Keratinocyte (primary cell): ENCODE results near the gene ANKS1B. TPM values are rescaled to one million over a fixed set of nuclear protein-coding genes. Genes with fewer than 3 reads are reported as not detected.

Experiments used
- DNase-seq: peaks from one replicate; pipeline ENCODE4 v3.0.0-alpha.2; 2011; ENCODE audit warnings: low read depth, missing footprints, low spot score
- FAIRE-seq: peaks from 2 replicates; lab custom pipeline; 2011; peaks lifted over from hg19 to GRCh38; lab: Jason Lieb, UNC
- H2AFZ ChIP-seq: 2 replicates; pipeline ENCODE4 v1.6.0; 2012; ENCODE audit warnings: low read length, control low read depth, inconsistent platforms; ENCODE audit not compliant: control insufficient read depth
- H3K27ac ChIP-seq: 2 replicates; pipeline ENCODE4 v1.5.1; 2011; ENCODE audit warnings: low read length; ENCODE audit not compliant: control insufficient read depth, insufficient read depth
- H3K27me3 ChIP-seq: 3 replicates; pipeline ENCODE4 v1.6.0; 2011; ENCODE audit warnings: low read length; ENCODE audit not compliant: control insufficient read depth, insufficient read depth; ENCODE audit errors: extremely low read depth
- H3K36me3 ChIP-seq, 2 experiments: 2 replicates in 1 of 2; 3 replicates in 1 of 2; pipeline ENCODE4 v1.5.1; 2011; ENCODE audit warnings: low read length in 2 of 2, mild to moderate bottlenecking in 1 of 2; ENCODE audit not compliant: control insufficient read depth in 2 of 2, insufficient read depth in 2 of 2; ENCODE audit errors: extremely low read depth in 1 of 2
- H3K4me1 ChIP-seq: 3 replicates; pipeline ENCODE4 v1.5.1; 2011; ENCODE audit warnings: low read length; ENCODE audit not compliant: control insufficient read depth, insufficient read depth; ENCODE audit errors: extremely low read depth
- H3K4me2 ChIP-seq: 3 replicates; pipeline ENCODE4 v1.6.0; 2011; ENCODE audit warnings: low read depth, low read length; ENCODE audit not compliant: control insufficient read depth, insufficient read depth; ENCODE audit errors: extremely low read depth
- H3K4me3 ChIP-seq, 3 experiments: fragments of 200-600 bp in 1 of 3; sonication (generic) in 1 of 3; 2 replicates in 2 of 3; 3 replicates in 1 of 3; pipeline ENCODE4 v1.5.1; 2011 to 2016; ENCODE audit warnings: low read length in 3 of 3, mild to moderate bottlenecking in 3 of 3, control low read depth in 2 of 3, inconsistent platforms in 1 of 3, low read depth in 1 of 3, mixed read lengths in 1 of 3, mixed run types in 1 of 3, moderate library complexity in 1 of 3; ENCODE audit not compliant: control insufficient read depth in 2 of 3, insufficient read depth in 2 of 3; ENCODE audit errors: extremely low read depth in 1 of 3
- H3K79me2 ChIP-seq: 2 replicates; pipeline ENCODE4 v1.6.0; 2012; ENCODE audit warnings: low read length; ENCODE audit not compliant: control insufficient read depth, insufficient read depth
- H3K9ac ChIP-seq: 3 replicates; pipeline ENCODE4 v1.6.0; 2011; ENCODE audit warnings: low read length; ENCODE audit not compliant: control insufficient read depth, insufficient read depth; ENCODE audit errors: extremely low read depth
- H3K9me1 ChIP-seq: 3 replicates; pipeline ENCODE4 v1.6.0; 2011; ENCODE audit warnings: low read length; ENCODE audit not compliant: control insufficient read depth, insufficient read depth; ENCODE audit errors: extremely low read depth
- H3K9me3 ChIP-seq: 2 replicates; pipeline ENCODE4 v1.5.1; 2012; ENCODE audit warnings: low read depth, low read length; ENCODE audit not compliant: control insufficient read depth
- H4K20me1 ChIP-seq: 3 replicates; pipeline ENCODE4 v1.6.0; 2011; ENCODE audit warnings: low read length; ENCODE audit not compliant: control insufficient read depth, insufficient read depth; ENCODE audit errors: extremely low read depth
- CTCF ChIP-seq, 3 experiments: IDR thresholded peaks in 1 of 3; conservative IDR thresholded peaks in 1 of 3; optimal IDR thresholded peaks in 1 of 3; 2 replicates in 2 of 3; 3 replicates in 1 of 3; pipeline versions ENCODE3 to v1.5.1; 2011; ENCODE audit warnings: low read length in 3 of 3, mild to moderate bottlenecking in 3 of 3, moderate library complexity in 2 of 3, control low read depth in 1 of 3, inconsistent platforms in 1 of 3; ENCODE audit not compliant: insufficient read depth in 2 of 3; ENCODE audit errors: extremely low read depth in 1 of 3
- EZH2 ChIP-seq: IDR thresholded peaks from one replicate; pipeline ENCODE4 v1.6.1; 2012; ENCODE audit warnings: inconsistent platforms, mild to moderate bottlenecking, low read length, moderate library complexity
- dilution Hi-C: fragments of 300-500 bp; cut with MboI; formaldehyde crosslinking; loops from one replicate; pipeline ENCODE4 v1.7.0; 2020; ENCODE audit warnings: low sequenced_read_pairs; ENCODE audit not compliant: extremely low pct_ligation_motif_present
- polyA plus RNA-seq, 5 experiments: library from polyadenylated mRNA; depleted of rRNA in 3 of 5; stranded (reverse) in 3 of 5; stranded (forward) in 1 of 5; unstranded in 1 of 5; fragments of >200 nt; gene quantifications; 1 replicate in 1 of 5; 2 replicates in 3 of 5; 3 replicates in 1 of 5; pipeline versions ENCODE4 v1.2.1 to v1.2.3, GENCODE V29; 2011 to 2012; ENCODE audit warnings: missing spikeins in 2 of 5, low read depth in 1 of 5, low replicate concordance in 1 of 5

ANKS1B gene
- polyA plus RNA-seq, 1 donor (not counting 4 experiments of a cell fraction or from before 2014, with no cell fraction given), result not detected

- H3K9me1 ChIP-seq, result no peaks in the 10 kb centered on the region
- no peak overlapping the region for H3K4me3 ChIP-seq
- dilution Hi-C loops, result no loop called here
- TF ChIP-seq CTCF (optimal IDR thresholded peaks at IDR 0.05 in 1 of 3, IDR thresholded peaks at IDR 0.05 in 1 of 3, conservative IDR thresholded peaks at IDR 0.05 in 1 of 3; ENCODE audit: extremely low read depth in 1 of 3, insufficient read depth in 2 of 3, low read length in 3 of 3), result no peak
- no peak for TF ChIP-seq EZH2
- no peaks in the 10 kb centered on the region for H3K4me1 ChIP-seq
- no peak overlapping the region for H2AFZ ChIP-seq
- no peaks in the 10 kb centered on the region for H3K36me3 ChIP-seq
- H3K9me3 ChIP-seq, result no peaks in the 10 kb centered on the region
- no peak overlapping the region for H3K9ac ChIP-seq
- DNase-seq, result no peak
- H3K79me2 ChIP-seq, result no peaks in the 10 kb centered on the region
- FAIRE-seq, result no peak
- H3K4me2 ChIP-seq, result no peak overlapping the region
- no peaks in the 10 kb centered on the region for H3K27me3 ChIP-seq
- no peak overlapping the region for H3K27ac ChIP-seq
- no peaks in the 10 kb centered on the region for H4K20me1 ChIP-seq
These were observed 717.7 kb downstream of the ANKS1B start for GRCh38 chr12:99267038-99267437.

GRCh38 chr12:99265648-99266047 lies 719.1 kb downstream of the ANKS1B start:
- H3K4me3 ChIP-seq, result no peak overlapping the region
- no peaks in the 10 kb centered on the region for H3K9me3 ChIP-seq
- DNase-seq (no peak), FAIRE-seq (no peak)
- no peaks in the 10 kb centered on the region for H3K4me1 ChIP-seq
- dilution Hi-C loops, result no loop called here
- no peaks in the 10 kb centered on the region for H3K79me2 ChIP-seq
- no peaks in the 10 kb centered on the region for H3K36me3 ChIP-seq
- H2AFZ ChIP-seq, result no peak overlapping the region
- TF ChIP-seq CTCF (optimal IDR thresholded peaks at IDR 0.05 in 1 of 3, IDR thresholded peaks at IDR 0.05 in 1 of 3, conservative IDR thresholded peaks at IDR 0.05 in 1 of 3; ENCODE audit: extremely low read depth in 1 of 3, insufficient read depth in 2 of 3, low read length in 3 of 3), result no peak
- TF ChIP-seq EZH2, result no peak
- H3K4me2 ChIP-seq, result no peak overlapping the region
- H4K20me1 ChIP-seq, result no peaks in the 10 kb centered on the region
- H3K27me3 ChIP-seq, result no peaks in the 10 kb centered on the region
- no peaks in the 10 kb centered on the region for H3K9me1 ChIP-seq
- H3K27ac ChIP-seq, result no peak overlapping the region
- no peak overlapping the region for H3K9ac ChIP-seq
